ENCODE data around the gene MISP3. TPM values are rescaled to one million over a fixed set of nuclear protein-coding genes. Genes with fewer than 3 reads are reported as not detected.

Gene MISP3
- total and polyA plus RNA-seq, 2 of the 8 experiments (the other 6 are each of a cell fraction or from before 2014, with no cell fraction given) = 0.74 to 1.4 TPM

DNA sequence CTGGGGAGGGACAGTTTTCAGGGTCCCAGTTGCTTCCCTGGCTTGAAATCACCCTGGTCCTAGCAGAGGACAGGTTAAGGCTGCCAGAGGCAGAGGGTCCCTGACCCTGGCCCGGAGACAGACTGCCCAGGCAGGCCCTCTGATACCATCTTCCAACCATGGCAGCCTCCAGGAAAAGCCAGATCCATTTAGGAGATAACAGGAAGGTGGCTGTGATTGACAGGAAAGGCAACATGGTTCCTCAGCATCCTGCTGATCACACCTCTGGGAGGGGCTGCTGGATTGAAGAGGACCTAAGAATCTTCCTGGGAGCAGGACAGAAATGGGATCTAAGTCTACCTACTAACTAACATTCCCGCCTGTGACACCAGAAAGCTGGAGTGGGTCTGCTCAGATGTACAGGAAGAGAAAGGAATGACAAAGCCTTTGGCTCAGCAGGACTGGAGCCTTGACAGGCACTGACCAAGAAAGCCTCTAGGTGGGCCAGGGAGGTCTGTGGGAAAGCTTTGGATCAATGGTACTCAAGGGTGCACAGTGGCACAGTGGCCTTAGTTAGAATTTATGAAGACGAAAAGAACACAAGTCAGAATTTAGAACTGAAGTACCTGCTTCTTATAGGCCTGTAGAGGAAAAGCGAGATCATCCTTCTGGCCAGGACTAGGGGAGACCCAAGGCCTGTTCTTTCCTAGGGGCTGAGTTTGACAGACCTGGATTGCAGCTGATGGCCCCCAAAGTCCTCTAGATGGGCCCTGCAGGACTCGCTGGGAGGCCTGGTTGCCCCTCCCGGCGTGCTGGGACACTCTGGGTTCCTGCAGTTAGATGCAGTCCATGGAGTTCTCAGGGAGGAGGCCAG lies 47.3 kb downstream of the MISP3 start:
- Histone ChIP-seq H3K4me2 (ENCODE audit: insufficient read depth in 1 of 2, low read depth in 2 of 2, low read length in 2 of 2) (no peak overlapping the region), H2AFZ (ENCODE audit: low read length) (no peak overlapping the region), H4K91ac (replicated peaks; ENCODE audit: insufficient read length, low read length) (no peak overlapping the region), H3K4me3 (ENCODE audit: extremely low read depth in 1 of 4, insufficient read depth in 2 of 4, low read depth in 3 of 4, low read length in 4 of 4) (no peak overlapping the region), H3K27ac (ENCODE audit: low read depth, low read length) (no peak overlapping the region), H4K5ac (ENCODE audit: insufficient read length, low read depth, low read length) (no peak overlapping the region), H3K4ac (replicated peaks; ENCODE audit: insufficient read length, low read depth, low read length) (no peak overlapping the region), H2BK15ac (ENCODE audit: low read length) (no peak overlapping the region), H3K9me3 (ENCODE audit: insufficient read depth in 2 of 2, low read depth in 1 of 2, low read length in 1 of 2) (no peaks in the 10 kb centered on the region), H2BK20ac (ENCODE audit: low read length) (no peak overlapping the region), H3K56ac (replicated peaks; ENCODE audit: insufficient read length, low read depth, low read length) (no peak overlapping the region), H2BK120ac (replicated peaks; ENCODE audit: low read depth, low read length) (no peak overlapping the region), H2AK5ac (ENCODE audit: low read depth, low read length) (no peak overlapping the region), H4K8ac (ENCODE audit: extremely low read depth, insufficient read depth, low read length) (no peak overlapping the region), H3K36me3 (ENCODE audit: control insufficient read depth in 2 of 4, insufficient read depth in 4 of 4, low read length in 3 of 4) (peaks cover 0 to 17% (median 7%) of the 10 kb centered on the region in 4 experiments; a peak in 6 of 8 replicates), H3K23ac (ENCODE audit: insufficient read length) (no peak overlapping the region), H3K23me2 (ENCODE audit: low read depth, low read length) (peaks cover 8% of the 10 kb centered on the region), H3K79me2 (ENCODE audit: control insufficient read depth in 1 of 2, insufficient read depth in 2 of 2, low read length in 2 of 2) (0 out of 4 replicates have a peak, but pooled peaks cover 0 to 3% of the 10 kb centered on the region in 2 experiments), H3K18ac (ENCODE audit: extremely low read depth, low read length) (no peak overlapping the region), H2BK12ac (ENCODE audit: low read depth, low read length) (no peak overlapping the region), H4K20me1 (replicated peaks in 1 of 2; ENCODE audit: control insufficient read depth in 1 of 2, insufficient read depth in 2 of 2, low read length in 2 of 2) (peaks cover 5 to 19% of the 10 kb centered on the region in 2 experiments), H3K79me1 (ENCODE audit: low read depth, low read length) (no peaks in the 10 kb centered on the region; the same call in 1 of the 2 replicates), H2BK5ac (ENCODE audit: low read depth, low read length) (no peak overlapping the region), H3K9ac (replicated peaks in 1 of 4; ENCODE audit: extremely low read depth in 1 of 4, low read depth in 3 of 4, low read length in 3 of 4) (no peak overlapping the region), H3K14ac (ENCODE audit: insufficient read length) (no peak overlapping the region), H3K27me3 (replicated peaks in 1 of 4; ENCODE audit: control insufficient read depth in 3 of 4, extremely low read depth in 1 of 4, insufficient read depth in 3 of 4, low read length in 3 of 4) (no peaks in the 10 kb centered on the region; a peak in 2 of 7 replicates), H3K4me1 (replicated peaks in 1 of 4; ENCODE audit: control insufficient read depth in 3 of 4, insufficient read depth in 4 of 4, low read length in 3 of 4) (peaks cover 6 to 16% (median 9%) of the 10 kb centered on the region in 4 experiments; a peak in 6 of 7 replicates)
- ChIA-PET CTCF (ENCODE audit: partially characterized antibody) (interaction anchor here (1.4 kb wide), 1 partner anchor 17 kb away, joined by 5 read pairs; the partner anchor contains the start of gene ASF1B), POLR2A (ENCODE audit: partially characterized antibody) (interaction anchor here (1.1 to 11.0 kb wide), 6 partner anchors 10 to 160 kb away, joined by 3 to 109 read pairs (median 5); partner anchors contain the start of gene ASF1B)
- DNase-seq (ENCODE audit: low read depth in 1 of 2, low spot score in 2 of 2) (no peak), FAIRE-seq (no peak)
- TF ChIP-seq SIRT6 (IDR thresholded peaks at IDR 0.05; ENCODE audit: low read length) (no peak), TBP (IDR thresholded peaks at IDR 0.05; ENCODE audit: low read depth, low read length) (no peak), POLR2A (IDR thresholded peaks at IDR 0.05; ENCODE audit: control extremely low read depth in 1 of 2, low read depth in 2 of 2, low read length in 2 of 2) (no peak)
- 86% methylated on average over 7 of the region's 7 CpGs; no CpG with 5 or more reads in 1 of the 2 experiments for WGBS, 2 experiments (ENCODE audit: extremely low coverage in 1 of 2, insufficient coverage in 1 of 2, insufficient read length in 1 of 2, insufficient replicate concordance in 2 of 2, low coverage in 1 of 2, low lambda C conversion rate in 2 of 2, missing lambda C conversion rate in 1 of 2)
